Right lobe of liver (tissue), 6 donors: ENCODE results near the gene NT5C1A. TPM values are rescaled to one million over a fixed set of nuclear protein-coding genes. Genes with fewer than 3 reads are reported as not detected.

ENCODE experiments used
- ATAC-seq, 4 donors: fragments of 200-7000 bp; cut with Tn5 transposase; one replicate each; pipeline ENCODE4 v1.9.1; 2020; ENCODE audit warnings: mild to moderate bottlenecking in 4 of 4, moderate library complexity in 4 of 4
- DNase-seq, 3 donors: peaks; one replicate each; pipeline ENCODE4 v3.0.0-alpha.2; 2020
- H3K27ac ChIP-seq, 3 donors: fragments of 200-600 bp; one replicate each; pipeline ENCODE4 v1.8.0; 2022
- H3K27me3 ChIP-seq, 2 donors: fragments of 200-600 bp; one replicate each; pipeline ENCODE4 v1.8.0; 2022
- H3K36me3 ChIP-seq, 4 donors: fragments of 200-600 bp; sonication (generic) in 1 of 4; one replicate each; pipeline versions ENCODE4 v1.5.1 to v1.8.0; 2017 to 2022; ENCODE audit warnings: control low read depth in 1 of 4
- H3K4me1 ChIP-seq, 4 donors: fragments of 200-600 bp; sonication (generic) in 1 of 4; one replicate each; pipeline versions ENCODE4 v1.5.1 to v1.8.0; 2017 to 2022; ENCODE audit warnings: control low read depth in 1 of 4
- H3K4me3 ChIP-seq, 3 donors: fragments of 200-600 bp; one replicate each; pipeline ENCODE4 v1.8.0; 2022
- H3K9me3 ChIP-seq, 4 donors: fragments of 200-600 bp; sonication (generic) in 1 of 4; one replicate each; pipeline versions ENCODE4 v1.5.1 to v1.8.0; 2017 to 2022; ENCODE audit warnings: control low read depth in 1 of 4
- POLR2A ChIP-seq: fragments of 450-650 bp; IDR thresholded peaks from one replicate; pipeline ENCODE4 v1.6.1; 2017; ENCODE audit warnings: antibody characterized with exemption, mild to moderate bottlenecking
- WGBS: methylation state at CpG from one replicate; pipeline ENCODE4 v1.1.6; 2018; ENCODE audit warnings: low coverage, low lambda C conversion rate; ENCODE audit not compliant: insufficient coverage; ENCODE audit errors: missing lambda C conversion rate; 5-methylcytosine and 5-hydroxymethylcytosine counted together
- intact Hi-C, 2 donors: fragments of 100-400 bp; cut with DNase I; formaldehyde crosslinking; loops; one replicate each; pipeline versions ENCODE4 v1.11.2 to v1.14.1; 2022
- total RNA-seq, 6 experiments: library from RNA; depleted of rRNA in 2 of 6; stranded (reverse); fragments of >200 nt in 2 of 6; fragmentation: NEBNext Ultra II Directional in 3 of 6; extraction: Animal tissue kit (Norgen Biotek cat#: 25700) in 3 of 6; gene quantifications; one replicate each; pipeline versions ENCODE4 v1.1.0 to v1.2.4, GENCODE V29; 2016 to 2023
- TF ChIP-seq, protein P1 (sequence below), 4 donors: fragments of 200-600 bp in 3 of 4; fragments of 450-650 bp in 1 of 4; IDR thresholded peaks; one replicate each; pipeline versions ENCODE4 v1.5.1 to v1.8.0; 2016 to 2022; ENCODE audit warnings: antibody characterized with exemption in 4 of 4, mild to moderate bottlenecking in 2 of 4
- donor health status: DM: no; HTN: yes; CAD: no.
- donor health status: DM: no; HTN: no; CAD: no.
- donor health status: DM: no; HTN: no; CAD: no.
- donor health status: DM: no; HTN: yes; CAD: no.
- donor health status: DM: no; HTN: yes; CAD: no.

The NT5C1A gene
- total RNA-seq, 6 experiments from 2014 or later: not detected

DNA sequence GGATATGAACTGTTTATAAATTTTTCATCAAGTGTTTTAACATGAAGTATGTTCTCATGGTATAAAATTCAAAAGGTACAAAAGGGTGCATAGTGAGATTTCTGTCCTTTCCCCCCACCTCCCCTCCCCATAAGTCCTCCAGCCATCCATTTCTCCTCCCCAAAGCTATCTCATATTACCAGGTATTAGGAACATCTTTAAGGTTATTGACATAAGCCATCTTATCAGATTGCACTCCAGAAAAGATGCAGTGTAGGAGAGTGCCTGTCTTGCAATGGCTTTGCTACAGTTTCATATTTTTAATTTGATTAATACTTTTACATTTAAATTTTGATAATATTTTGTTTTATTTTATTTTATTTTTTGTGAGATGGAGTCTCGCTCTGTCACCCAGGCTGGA is 32.9 kb upstream of the NT5C1A start:
- ATAC-seq: no peak
- no peak overlapping the region for H3K27ac ChIP-seq
- TF ChIP-seq POLR2A: no peak
- TF ChIP-seq, protein P1, sequence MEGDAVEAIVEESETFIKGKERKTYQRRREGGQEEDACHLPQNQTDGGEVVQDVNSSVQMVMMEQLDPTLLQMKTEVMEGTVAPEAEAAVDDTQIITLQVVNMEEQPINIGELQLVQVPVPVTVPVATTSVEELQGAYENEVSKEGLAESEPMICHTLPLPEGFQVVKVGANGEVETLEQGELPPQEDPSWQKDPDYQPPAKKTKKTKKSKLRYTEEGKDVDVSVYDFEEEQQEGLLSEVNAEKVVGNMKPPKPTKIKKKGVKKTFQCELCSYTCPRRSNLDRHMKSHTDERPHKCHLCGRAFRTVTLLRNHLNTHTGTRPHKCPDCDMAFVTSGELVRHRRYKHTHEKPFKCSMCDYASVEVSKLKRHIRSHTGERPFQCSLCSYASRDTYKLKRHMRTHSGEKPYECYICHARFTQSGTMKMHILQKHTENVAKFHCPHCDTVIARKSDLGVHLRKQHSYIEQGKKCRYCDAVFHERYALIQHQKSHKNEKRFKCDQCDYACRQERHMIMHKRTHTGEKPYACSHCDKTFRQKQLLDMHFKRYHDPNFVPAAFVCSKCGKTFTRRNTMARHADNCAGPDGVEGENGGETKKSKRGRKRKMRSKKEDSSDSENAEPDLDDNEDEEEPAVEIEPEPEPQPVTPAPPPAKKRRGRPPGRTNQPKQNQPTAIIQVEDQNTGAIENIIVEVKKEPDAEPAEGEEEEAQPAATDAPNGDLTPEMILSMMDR (IDR thresholded peaks at IDR 0.05): no peak
- intact Hi-C loops: no loop called here
- H3K27me3 ChIP-seq: no peaks in the 10 kb centered on the region
- H3K9me3 ChIP-seq: no peaks in the 10 kb centered on the region
- 71% methylated on average over 1 of the region's 1 CpG for WGBS
- no peaks in the 10 kb centered on the region for H3K36me3 ChIP-seq
- H3K4me3 ChIP-seq: no peak overlapping the region
- DNase-seq: no peak
- no peaks in the 10 kb centered on the region for H3K4me1 ChIP-seq

DNA sequence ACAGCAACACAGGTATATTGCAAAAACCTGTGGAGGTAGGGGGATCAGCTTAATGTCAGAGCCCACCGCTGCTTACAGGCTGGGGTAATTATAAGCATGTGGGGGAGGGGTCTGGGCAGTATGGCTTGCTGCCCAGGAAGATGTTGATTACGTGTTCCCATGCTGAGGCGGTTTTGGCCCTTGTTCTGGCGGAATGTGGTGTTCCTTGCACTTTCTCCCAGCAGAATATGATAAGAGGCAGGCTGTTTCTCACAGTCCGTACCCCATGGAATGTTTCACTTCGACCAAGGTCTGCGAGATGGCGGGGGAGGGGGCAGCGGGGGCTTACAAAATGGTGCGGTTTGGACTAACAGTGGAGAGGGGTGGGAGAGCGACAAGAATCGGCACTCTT is 29.1 kb upstream of the NT5C1A start:
- no peaks in the 10 kb centered on the region for H3K9me3 ChIP-seq
- ATAC-seq: peak; percentile 53 to 74 (median 58)
- 20% methylated on average over 10 of the region's 12 CpGs for WGBS
- intact Hi-C loops: no loop called here
- no peak overlapping the region for H3K27ac ChIP-seq
- TF ChIP-seq, protein P1 (IDR thresholded peaks at IDR 0.05): no peak
- TF ChIP-seq POLR2A: no peak
- no peaks in the 10 kb centered on the region for H3K36me3 ChIP-seq
- no peaks in the 10 kb centered on the region for H3K4me1 ChIP-seq
- H3K4me3 ChIP-seq: no peak overlapping the region
- peak in 1 of 3 donors; percentile 30 for DNase-seq
- no peaks in the 10 kb centered on the region for H3K27me3 ChIP-seq

DNA sequence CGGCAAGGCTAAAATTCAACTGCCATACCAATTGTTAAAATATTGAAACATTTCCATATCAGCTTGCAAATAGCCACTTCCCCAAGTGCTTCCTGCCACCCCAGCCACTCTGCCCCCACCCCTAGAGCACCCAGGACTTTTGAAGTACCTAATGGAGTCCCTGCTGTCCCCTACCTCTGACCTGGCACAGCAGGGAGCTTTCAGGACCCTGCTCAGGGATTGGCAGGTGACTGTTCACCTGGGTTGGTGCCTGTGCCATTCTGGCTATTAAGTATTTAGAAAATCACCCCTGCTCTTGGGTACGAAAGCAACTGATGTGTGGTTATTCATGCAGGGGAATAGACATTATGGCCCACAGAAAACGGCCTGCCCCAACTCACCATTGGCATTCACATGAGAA is 28.4 kb upstream of the NT5C1A start:
- WGBS: 26% methylated on average over 2 of the region's 3 CpGs
- H3K27me3 ChIP-seq: no peaks in the 10 kb centered on the region
- H3K27ac ChIP-seq: no peak overlapping the region
- no peak for DNase-seq
- TF ChIP-seq, protein P1 (IDR thresholded peaks at IDR 0.05): no peak
- TF ChIP-seq POLR2A: no peak
- H3K4me3 ChIP-seq: no peak overlapping the region
- H3K4me1 ChIP-seq: no peaks in the 10 kb centered on the region
- no peaks in the 10 kb centered on the region for H3K9me3 ChIP-seq
- no peak for ATAC-seq
- H3K36me3 ChIP-seq: no peaks in the 10 kb centered on the region
- intact Hi-C loops: no loop called here

DNA sequence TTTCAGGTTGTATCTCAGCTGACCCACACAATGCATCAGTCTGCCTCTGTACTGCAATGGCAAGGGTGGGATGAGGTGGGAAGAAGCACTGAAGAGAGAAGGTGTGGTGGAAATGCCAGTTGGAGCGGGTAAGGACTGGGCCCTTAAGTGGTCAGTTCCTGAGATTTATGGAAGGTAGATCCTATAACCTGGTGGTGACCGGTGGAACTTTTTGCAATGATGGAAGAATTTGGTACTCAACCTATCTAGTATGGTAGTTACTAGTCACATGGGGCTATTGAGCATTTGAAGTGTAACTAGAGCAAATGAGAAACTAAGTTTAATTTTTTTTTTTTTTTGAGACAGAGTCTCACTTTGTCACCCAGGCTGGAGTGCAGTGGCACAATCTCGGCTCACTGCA is 27.5 kb upstream of the NT5C1A start:
- DNase-seq (no peak), ATAC-seq (no peak)
- Histone ChIP-seq H3K36me3 (no peaks in the 10 kb centered on the region), H3K4me1 (no peaks in the 10 kb centered on the region), H3K9me3 (no peaks in the 10 kb centered on the region), H3K27me3 (no peaks in the 10 kb centered on the region), H3K27ac (no peak overlapping the region), H3K4me3 (no peak overlapping the region)
- 94% methylated on average over 3 of the region's 3 CpGs for WGBS
- TF ChIP-seq, protein P1 (IDR thresholded peaks at IDR 0.05): no peak
- TF ChIP-seq POLR2A: no peak
- intact Hi-C loops: no loop called here

DNA sequence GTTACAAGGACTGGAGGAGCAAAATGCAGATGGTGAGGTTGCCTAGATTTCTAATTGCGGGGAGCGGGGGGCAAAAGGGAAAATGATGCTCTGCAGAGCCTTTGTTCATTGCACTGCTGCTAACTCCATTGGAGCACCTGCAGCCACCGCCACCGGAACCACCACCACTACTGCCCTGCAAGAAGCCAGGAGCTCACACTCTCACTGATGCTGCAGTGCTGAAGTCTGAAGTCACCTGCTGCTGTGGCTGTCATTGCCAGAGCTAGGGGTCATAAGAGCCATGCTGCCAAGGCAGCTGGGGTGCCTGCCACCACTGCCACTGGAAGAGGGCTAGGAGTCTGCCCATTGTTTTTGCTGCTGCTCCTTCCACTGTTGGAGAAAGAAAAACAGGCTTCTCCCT is 26.7 kb upstream of the NT5C1A start:
- intact Hi-C loops: no loop called here
- H3K4me1 ChIP-seq: no peaks in the 10 kb centered on the region
- H3K4me3 ChIP-seq: no peak overlapping the region
- no peak for TF ChIP-seq POLR2A
- TF ChIP-seq, protein P1 (IDR thresholded peaks at IDR 0.05): no peak
- H3K36me3 ChIP-seq: no peaks in the 10 kb centered on the region
- H3K27me3 ChIP-seq: no peaks in the 10 kb centered on the region
- WGBS: no CpG with 5 or more reads among the region's 4 CpGs
- H3K27ac ChIP-seq: no peak overlapping the region
- ATAC-seq: no peak
- no peak for DNase-seq
- no peaks in the 10 kb centered on the region for H3K9me3 ChIP-seq
